ENCODE measurements around the gene SYNDIG1.

The SYNDIG1 gene

GRCh38 chr20:24640686-24641085 lies 171.3 kb downstream of the SYNDIG1 start:
- DNase-seq = no peak

GRCh38 chr20:24643731-24644626 lies 174.6 kb downstream of the SYNDIG1 start:
- DNase-seq = no peak

- DNase-seq = no peak
Observed at GRCh38 chr20:24646321-24646720, 176.9 kb downstream of the SYNDIG1 start.

GRCh38 chr20:24647713-24648112 lies 178.3 kb downstream of the SYNDIG1 start:
- DNase-seq = no peak

GRCh38 chr20:24648481-24648880 lies 179.1 kb downstream of the SYNDIG1 start:
- DNase-seq = no peak

- DNase-seq = no peak
Observed at GRCh38 chr20:24648919-24649318, 179.5 kb downstream of the SYNDIG1 start.

- DNase-seq = no peak
Observed at GRCh38 chr20:24649787-24650490, 180.5 kb downstream of the SYNDIG1 start.

GRCh38 chr20:24651171-24651975 lies 181.9 kb downstream of the SYNDIG1 start:
- no peak for DNase-seq

- DNase-seq = no peak
Observed at GRCh38 chr20:24651976-24652345, 182.5 kb downstream of the SYNDIG1 start.

GRCh38 chr20:24653306-24653705 lies 183.9 kb downstream of the SYNDIG1 start:
- DNase-seq = no peak

GRCh38 chr20:24654425-24654824 lies 185.0 kb downstream of the SYNDIG1 start:
- no peak for DNase-seq

GRCh38 chr20:24656391-24656790 lies 187.0 kb downstream of the SYNDIG1 start:
- DNase-seq = no peak

- DNase-seq = no peak
Observed at GRCh38 chr20:24657196-24657595, 187.8 kb downstream of the SYNDIG1 start.

GRCh38 chr20:24657878-24658620 lies 188.6 kb downstream of the SYNDIG1 start:
- DNase-seq = no peak

- DNase-seq = no peak
Observed at GRCh38 chr20:24658920-24659660, 189.7 kb downstream of the SYNDIG1 start.

- DNase-seq = no peak
Observed at GRCh38 chr20:24659835-24660234, 190.4 kb downstream of the SYNDIG1 start.

GRCh38 chr20:24660651-24661050 lies 191.2 kb downstream of the SYNDIG1 start:
- no peak for DNase-seq

- DNase-seq = no peak
Observed at GRCh38 chr20:24661255-24661654, 191.8 kb downstream of the SYNDIG1 start.

- no peak for DNase-seq
Observed at GRCh38 chr20:24662322-24662721, 192.9 kb downstream of the SYNDIG1 start.

GRCh38 chr20:24662752-24663365 lies 193.4 kb downstream of the SYNDIG1 start:
- DNase-seq = no peak

GRCh38 chr20:24663496-24663895 lies 194.1 kb downstream of the SYNDIG1 start:
- no peak for DNase-seq
